GM23338 (cell line): Measurements from ENCODE around the gene SERPINI2. TPM values are rescaled to one million over a fixed set of nuclear protein-coding genes. Genes with fewer than 3 reads are reported as not detected.

Experiments used
- ATAC-seq: fragments of 200-7000 bp; cut with Tn5 transposase; 3 replicates; pipeline ENCODE4 v1.9.1; 2020
- DNase-seq: peaks from one replicate; pipeline ENCODE4 v3.0.0-alpha.2; 2015; ENCODE audit warnings: low spot score
- H2AFZ ChIP-seq: fragments of 200-600 bp; sonication (generic); 2 replicates; pipeline ENCODE4 v1.8.0; 2016; ENCODE audit warnings: antibody characterized with exemption, mild to moderate bottlenecking, moderate library complexity
- H3F3A ChIP-seq: fragments of 200-600 bp; sonication (generic); replicated peaks from 2 replicates; pipeline ENCODE4 v1.8.0; 2017; ENCODE audit warnings: antibody characterized with exemption, mixed run types, low read depth
- H3K27ac ChIP-seq: fragments of 200-600 bp; sonication (generic); 2 replicates; pipeline ENCODE4 v1.6.1; 2016; ENCODE audit warnings: low read depth
- H3K27me3 ChIP-seq: fragments of 200-600 bp; sonication (generic); 2 replicates; pipeline ENCODE4 v1.8.0; 2016; ENCODE audit warnings: mild to moderate bottlenecking, mixed run types, moderate library complexity; ENCODE audit not compliant: insufficient read depth
- H3K36me3 ChIP-seq: fragments of 200-600 bp; sonication (generic); 2 replicates; pipeline ENCODE4 v1.8.0; 2016; ENCODE audit warnings: mild to moderate bottlenecking; ENCODE audit not compliant: insufficient read depth
- H3K4me1 ChIP-seq: fragments of 200-600 bp; sonication (generic); 2 replicates; pipeline ENCODE4 v1.8.0; 2016; ENCODE audit warnings: mild to moderate bottlenecking, moderate library complexity; ENCODE audit not compliant: insufficient read depth
- H3K4me2 ChIP-seq: fragments of 200-600 bp; sonication (generic); 2 replicates; pipeline ENCODE4 v1.7.1; 2017; ENCODE audit warnings: mixed run types
- H3K4me3 ChIP-seq: fragments of 200-600 bp; sonication (generic); 2 replicates; pipeline ENCODE4 v1.6.1; 2016; ENCODE audit warnings: mixed run types
- H3K79me2 ChIP-seq: fragments of 200-600 bp; sonication (generic); replicated peaks from 2 replicates; pipeline ENCODE4 v1.8.0; 2017; ENCODE audit warnings: mild to moderate bottlenecking; ENCODE audit not compliant: insufficient read depth
- H3K9me2 ChIP-seq: fragments of 200-600 bp; sonication (generic); 2 replicates; pipeline ENCODE4 v1.8.0; 2017; ENCODE audit not compliant: insufficient read depth
- H4K20me1 ChIP-seq: fragments of 200-600 bp; sonication (generic); replicated peaks from 2 replicates; pipeline ENCODE4 v1.8.0; 2017; ENCODE audit warnings: mild to moderate bottlenecking; ENCODE audit not compliant: insufficient read depth
- H3K27ac Mint-ChIP-seq: 2 replicates; pipeline ENCODE4 v1.8.0; 2020; ENCODE audit warnings: inconsistent platforms, mild to moderate bottlenecking, moderate library complexity, mixed read lengths
- H3K27me3 Mint-ChIP-seq: 3 replicates; pipeline ENCODE4 v1.8.0; 2022; ENCODE audit warnings: low read depth, mild to moderate bottlenecking, moderate library complexity, mixed read lengths, inconsistent platforms; ENCODE audit not compliant: insufficient read depth, poor library complexity
- H3K36me3 Mint-ChIP-seq: 3 replicates; pipeline ENCODE4 v1.8.0; 2021; ENCODE audit warnings: low read depth, mild to moderate bottlenecking, inconsistent platforms, moderate library complexity, mixed read lengths
- H3K4me1 Mint-ChIP-seq: 3 replicates; pipeline ENCODE4 v1.8.0; 2020; ENCODE audit warnings: mild to moderate bottlenecking, inconsistent platforms, mixed read lengths
- H3K4me3 Mint-ChIP-seq: 3 replicates; pipeline ENCODE4 v1.8.0; 2021; ENCODE audit warnings: moderate library complexity, mild to moderate bottlenecking, inconsistent platforms, mixed read lengths
- H3K9me3 Mint-ChIP-seq: 3 replicates; pipeline ENCODE4 v1.8.0; 2020; ENCODE audit warnings: moderate library complexity, mild to moderate bottlenecking, inconsistent platforms, mixed read lengths
- CREB1 ChIP-seq: fragments of 250-450 bp; sonication (Bioruptor Pico); IDR thresholded peaks from 2 replicates; pipeline ENCODE4 v1.5.0; 2020; ENCODE audit warnings: low read depth, mild to moderate bottlenecking, moderate library complexity
- CTCF ChIP-seq, 2 experiments: fragments of 200-600 bp in 1 of 2; sonication (generic) in 1 of 2; conservative IDR thresholded peaks; 2 replicates each; pipeline versions ENCODE4 v1.5.1 to v1.6.1; 2016 to 2017; ENCODE audit warnings: antibody characterized with exemption in 2 of 2, low read depth in 2 of 2, mild to moderate bottlenecking in 2 of 2, moderate library complexity in 1 of 2
- ETS1 ChIP-seq: IDR thresholded peaks from 2 replicates; pipeline ENCODE4 v1.6.1; 2016; ENCODE audit warnings: antibody characterized with exemption
- EZH2 ChIP-seq: fragments of 200-600 bp; sonication (generic); IDR thresholded peaks from one replicate; pipeline ENCODE4 v1.8.0; 2017; ENCODE audit warnings: antibody characterized with exemption, mild to moderate bottlenecking, low read depth; ENCODE audit not compliant: unreplicated experiment
- EZH2phosphoT487 ChIP-seq: fragments of 200-600 bp; sonication (generic); IDR thresholded peaks from one replicate; pipeline ENCODE4 v1.8.1; 2018; ENCODE audit warnings: antibody characterized with exemption; ENCODE audit not compliant: unreplicated experiment
- JUNB ChIP-seq: IDR thresholded peaks from one replicate; pipeline ENCODE4 v1.6.1; 2016; ENCODE audit warnings: antibody characterized with exemption; ENCODE audit not compliant: unreplicated experiment
- NANOG ChIP-seq: IDR thresholded peaks from 2 replicates; pipeline ENCODE4 v1.6.1; 2016; ENCODE audit warnings: antibody characterized with exemption, borderline replicate concordance
- POLR2AphosphoS5 ChIP-seq: IDR thresholded peaks from 2 replicates; pipeline ENCODE4 v1.6.1; 2016; ENCODE audit warnings: antibody characterized with exemption, low read depth
- STAT1 ChIP-seq: IDR thresholded peaks from one replicate; pipeline ENCODE4 v1.6.1; 2016; ENCODE audit warnings: antibody characterized with exemption; ENCODE audit not compliant: unreplicated experiment
- ZNF114 ChIP-seq: fragments of 250-450 bp; sonication (Bioruptor Pico); IDR thresholded peaks from 2 replicates; pipeline ENCODE4 v1.5.0; 2020; ENCODE audit warnings: mild to moderate bottlenecking, moderate library complexity
- ZNF331 ChIP-seq: fragments of 250-450 bp; sonication (Bioruptor Pico); IDR thresholded peaks from 2 replicates; pipeline ENCODE4 v1.5.0; 2020; ENCODE audit warnings: low read depth, mild to moderate bottlenecking, moderate library complexity
- ZNF462 ChIP-seq: fragments of 250-450 bp; sonication (Bioruptor Pico); IDR thresholded peaks from 2 replicates; pipeline ENCODE4 v1.5.0; 2020; ENCODE audit warnings: mild to moderate bottlenecking, moderate library complexity
- polyA plus RNA-seq: library from polyadenylated mRNA; unstranded; fragments of >200 nt; fragmentation: Nextera tagmentation; extraction: Ambion mirVana; gene quantifications from 2 replicates; pipeline ENCODE4 v1.2.1, GENCODE V29; 2016
- total RNA-seq: library from RNA; depleted of rRNA; stranded (reverse); fragments of >200 nt; shearing (Covaris generic); gene quantifications from 2 replicates; pipeline ENCODE4 v1.2.3, GENCODE V29; 2014
- TF ChIP-seq, protein P1 (sequence below): IDR thresholded peaks from one replicate; pipeline ENCODE4 v1.6.1; 2018; ENCODE audit warnings: antibody characterized with exemption; ENCODE audit not compliant: unreplicated experiment

SERPINI2 gene
- total and polyA plus RNA-seq, 2 experiments from 2014 or later = 0.68 to 2.5 TPM

- H3K27me3 ChIP-seq = no peaks in the 10 kb centered on the region
- peaks cover 2% of the 10 kb centered on the region for H3K27me3 Mint-ChIP-seq
- no peaks in the 10 kb centered on the region for H4K20me1 ChIP-seq
- no peak overlapping the region for H3K4me3 ChIP-seq
- DNase-seq (no peak), ATAC-seq (no peak)
- H2AFZ ChIP-seq = no peak overlapping the region
- H3K27ac Mint-ChIP-seq = no peak overlapping the region
- no peak overlapping the region for H3K27ac ChIP-seq
- no peak overlapping the region for H3K4me2 ChIP-seq
- H3K36me3 ChIP-seq = no peaks in the 10 kb centered on the region
- H3K9me3 Mint-ChIP-seq = peaks cover 14% of the 10 kb centered on the region; the same call in 2 of the 3 replicates
- no peaks in the 10 kb centered on the region for H3K79me2 ChIP-seq
- TF ChIP-seq EZH2phosphoT487 (no peak), EZH2 (no peak), ZNF114 (no peak), CTCF (conservative IDR thresholded peaks at IDR 0.05; ENCODE audit: low read depth in 2 of 2) (no peak), STAT1 (no peak), JUNB (no peak), ZNF331 (no peak), POLR2AphosphoS5 (no peak), ZNF462 (no peak), CREB1 (CRISPR knock-in tag) (no peak), NANOG (no peak), ETS1 (no peak)
- TF ChIP-seq, protein P1, sequence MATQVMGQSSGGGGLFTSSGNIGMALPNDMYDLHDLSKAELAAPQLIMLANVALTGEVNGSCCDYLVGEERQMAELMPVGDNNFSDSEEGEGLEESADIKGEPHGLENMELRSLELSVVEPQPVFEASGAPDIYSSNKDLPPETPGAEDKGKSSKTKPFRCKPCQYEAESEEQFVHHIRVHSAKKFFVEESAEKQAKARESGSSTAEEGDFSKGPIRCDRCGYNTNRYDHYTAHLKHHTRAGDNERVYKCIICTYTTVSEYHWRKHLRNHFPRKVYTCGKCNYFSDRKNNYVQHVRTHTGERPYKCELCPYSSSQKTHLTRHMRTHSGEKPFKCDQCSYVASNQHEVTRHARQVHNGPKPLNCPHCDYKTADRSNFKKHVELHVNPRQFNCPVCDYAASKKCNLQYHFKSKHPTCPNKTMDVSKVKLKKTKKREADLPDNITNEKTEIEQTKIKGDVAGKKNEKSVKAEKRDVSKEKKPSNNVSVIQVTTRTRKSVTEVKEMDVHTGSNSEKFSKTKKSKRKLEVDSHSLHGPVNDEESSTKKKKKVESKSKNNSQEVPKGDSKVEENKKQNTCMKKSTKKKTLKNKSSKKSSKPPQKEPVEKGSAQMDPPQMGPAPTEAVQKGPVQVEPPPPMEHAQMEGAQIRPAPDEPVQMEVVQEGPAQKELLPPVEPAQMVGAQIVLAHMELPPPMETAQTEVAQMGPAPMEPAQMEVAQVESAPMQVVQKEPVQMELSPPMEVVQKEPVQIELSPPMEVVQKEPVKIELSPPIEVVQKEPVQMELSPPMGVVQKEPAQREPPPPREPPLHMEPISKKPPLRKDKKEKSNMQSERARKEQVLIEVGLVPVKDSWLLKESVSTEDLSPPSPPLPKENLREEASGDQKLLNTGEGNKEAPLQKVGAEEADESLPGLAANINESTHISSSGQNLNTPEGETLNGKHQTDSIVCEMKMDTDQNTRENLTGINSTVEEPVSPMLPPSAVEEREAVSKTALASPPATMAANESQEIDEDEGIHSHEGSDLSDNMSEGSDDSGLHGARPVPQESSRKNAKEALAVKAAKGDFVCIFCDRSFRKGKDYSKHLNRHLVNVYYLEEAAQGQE = no peak
- peaks cover 5% of the 10 kb centered on the region; the same call in 2 of the 3 replicates for H3K36me3 Mint-ChIP-seq
- H3K9me2 ChIP-seq = peaks cover 14% of the 10 kb centered on the region; the same call in 1 of the 2 replicates
- no peak overlapping the region for H3K4me3 Mint-ChIP-seq
- peaks cover 5% of the 10 kb centered on the region; the same call in 1 of the 2 replicates for H3K4me1 ChIP-seq
- no peaks in the 10 kb centered on the region for H3F3A ChIP-seq
- H3K4me1 Mint-ChIP-seq = peaks cover 4% of the 10 kb centered on the region; the same call in 1 of the 3 replicates
These were observed 32.6 kb downstream of the SERPINI2 start for GRCh38 chr3:167441256-167441655.
